GM19324 (cell line): Measurements from ENCODE around the gene NET1.

ENCODE experiments used
- ATAC-seq: cut with Tn5 transposase; IDR thresholded peaks from one replicate; pipeline ENCODE4 v1.9.1; 2021; ENCODE audit warnings: mild to moderate bottlenecking, moderate library complexity; ENCODE audit not compliant: unreplicated experiment, low FRiP score

Gene NET1

GRCh38 chr10:5497948-5498730 lies 85.8 kb downstream of the NET1 start:
- no peak for ATAC-seq

GRCh38 chr10:5498791-5499492 lies 86.6 kb downstream of the NET1 start:
- no peak for ATAC-seq

- no peak for ATAC-seq
Observed at GRCh38 chr10:5499493-5500140, 87.3 kb downstream of the NET1 start, which contains the start of gene CALML5. Gene CALML5 (minus strand): TSS chr10:5499570. CDS start chr10:5499438, 132 bp downstream.

GRCh38 chr10:5500162-5500670 lies 87.9 kb downstream of the NET1 start:
- no peak for ATAC-seq

- no peak for ATAC-seq
Observed at GRCh38 chr10:5500910-5501309, 88.6 kb downstream of the NET1 start.

GRCh38 chr10:5502061-5502521 lies 89.7 kb downstream of the NET1 start:
- ATAC-seq: no peak

GRCh38 chr10:5502571-5503476 lies 90.5 kb downstream of the NET1 start:
- ATAC-seq: no peak

- no peak for ATAC-seq
Observed at GRCh38 chr10:5503477-5503835, 91.1 kb downstream of the NET1 start.

- no peak for ATAC-seq
Observed at GRCh38 chr10:5504146-5505072, 92.1 kb downstream of the NET1 start.

GRCh38 chr10:5506246-5506645 lies 93.9 kb downstream of the NET1 start:
- no peak for ATAC-seq

- ATAC-seq: no peak
Observed at GRCh38 chr10:5506751-5507648, 94.6 kb downstream of the NET1 start.

- ATAC-seq: no peak
Observed at GRCh38 chr10:5507649-5508131, 95.3 kb downstream of the NET1 start.

GRCh38 chr10:5508161-5508604 lies 95.8 kb downstream of the NET1 start:
- no peak for ATAC-seq
